C4-2B (cell line): Measurements from ENCODE around the gene NKD1.

Source experiments
- ZFX ChIP-seq: fragments of 450-650 bp; IDR thresholded peaks from 2 replicates; pipeline ENCODE4 v1.6.1; 2017
- TF ChIP-seq, protein P1 (sequence below): fragments of 450-650 bp; conservative IDR thresholded peaks from 2 replicates; pipeline ENCODE4 v1.5.1; 2017; ENCODE audit warnings: mild to moderate bottlenecking

DNA sequence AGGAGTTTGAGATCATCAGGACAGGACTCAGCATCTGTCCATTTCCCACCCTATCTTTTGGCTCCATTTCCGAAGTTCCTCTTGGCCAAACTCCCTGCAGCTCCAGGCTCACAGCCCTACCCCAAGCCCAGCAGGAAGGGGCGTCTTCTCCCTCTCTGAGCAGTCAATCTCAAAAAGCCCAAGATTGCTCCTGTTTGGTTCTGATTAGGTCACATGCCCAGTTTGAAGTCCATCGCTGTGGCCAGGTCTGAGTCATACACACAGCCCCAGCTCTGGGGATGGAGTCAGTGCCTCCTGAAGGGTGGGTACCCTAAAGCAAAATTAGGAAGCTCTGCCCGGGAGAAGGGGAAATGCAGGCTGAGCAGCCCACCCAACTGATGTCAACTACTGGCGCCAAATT is 109.0 kb downstream of the NKD1 start:
- TF ChIP-seq, protein P1, sequence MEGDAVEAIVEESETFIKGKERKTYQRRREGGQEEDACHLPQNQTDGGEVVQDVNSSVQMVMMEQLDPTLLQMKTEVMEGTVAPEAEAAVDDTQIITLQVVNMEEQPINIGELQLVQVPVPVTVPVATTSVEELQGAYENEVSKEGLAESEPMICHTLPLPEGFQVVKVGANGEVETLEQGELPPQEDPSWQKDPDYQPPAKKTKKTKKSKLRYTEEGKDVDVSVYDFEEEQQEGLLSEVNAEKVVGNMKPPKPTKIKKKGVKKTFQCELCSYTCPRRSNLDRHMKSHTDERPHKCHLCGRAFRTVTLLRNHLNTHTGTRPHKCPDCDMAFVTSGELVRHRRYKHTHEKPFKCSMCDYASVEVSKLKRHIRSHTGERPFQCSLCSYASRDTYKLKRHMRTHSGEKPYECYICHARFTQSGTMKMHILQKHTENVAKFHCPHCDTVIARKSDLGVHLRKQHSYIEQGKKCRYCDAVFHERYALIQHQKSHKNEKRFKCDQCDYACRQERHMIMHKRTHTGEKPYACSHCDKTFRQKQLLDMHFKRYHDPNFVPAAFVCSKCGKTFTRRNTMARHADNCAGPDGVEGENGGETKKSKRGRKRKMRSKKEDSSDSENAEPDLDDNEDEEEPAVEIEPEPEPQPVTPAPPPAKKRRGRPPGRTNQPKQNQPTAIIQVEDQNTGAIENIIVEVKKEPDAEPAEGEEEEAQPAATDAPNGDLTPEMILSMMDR: no peak
- TF ChIP-seq ZFX: no peak
